Common myeloid progenitor, CD34-positive (primary cell): ENCODE results near the gene FLNA.
"Not testable (repeated sequence)": the region's sequence is repeated elsewhere in the genome, so short reads cannot be mapped to it uniquely, and the experiment has no call there.

ENCODE experiments used
- CTCF ChIA-PET: fragments of 350-600 bp; sonication (Branson Sonifier 250); formaldehyde crosslinking; loops from one replicate; lab custom pipeline; 2021; ENCODE audit warnings: antibody characterized with exemption; lab: Charles Lee
- POLR2A ChIA-PET: fragments of 350-600 bp; sonication (Branson Sonifier 250); formaldehyde crosslinking; loops from one replicate; lab custom pipeline; 2021; ENCODE audit warnings: antibody characterized with exemption; lab: Charles Lee
- DNase-seq, 3 donors: peaks; one replicate each; pipeline versions ENCODE4 v3.0.0 to v3.0.0-alpha.2; 2013
- H3K27ac ChIP-seq, 2 experiments: 1 replicate in 1 of 2; 2 replicates in 1 of 2; pipeline ENCODE4 v1.7.0; 2013; ENCODE audit warnings: inconsistent platforms in 2 of 2, low read length in 2 of 2, mild to moderate bottlenecking in 2 of 2, low read depth in 1 of 2, moderate library complexity in 1 of 2; ENCODE audit not compliant: severe bottlenecking in 2 of 2, insufficient read depth in 1 of 2, poor library complexity in 1 of 2
- H3K27me3 ChIP-seq, 5 experiments: replicated peaks in 2 of 5; 1 replicate in 3 of 5; 2 replicates in 2 of 5; pipeline versions ENCODE4 v1.6.1 to v1.7.0; 2013; ENCODE audit warnings: low read length in 4 of 5, mild to moderate bottlenecking in 2 of 5, moderate library complexity in 2 of 5, inconsistent platforms in 1 of 5; ENCODE audit not compliant: insufficient read depth in 5 of 5, control insufficient read depth in 4 of 5
- H3K36me3 ChIP-seq, 4 experiments: 1 replicate in 2 of 4; 2 replicates in 2 of 4; pipeline versions ENCODE4 v1.6.1 to v1.7.0; 2013; ENCODE audit warnings: low read length in 3 of 4, control low read depth in 1 of 4, mild to moderate bottlenecking in 1 of 4; ENCODE audit not compliant: control insufficient read depth in 4 of 4, insufficient read depth in 4 of 4
- H3K4me1 ChIP-seq, 4 experiments: 1 replicate in 3 of 4; 2 replicates in 1 of 4; pipeline versions ENCODE4 v1.6.1 to v1.7.1; 2013; ENCODE audit warnings: low read length in 3 of 4, mild to moderate bottlenecking in 3 of 4, control low read depth in 1 of 4, inconsistent platforms in 1 of 4, moderate library complexity in 1 of 4; ENCODE audit not compliant: control insufficient read depth in 4 of 4, insufficient read depth in 4 of 4; ENCODE audit errors: control extremely low read depth in 1 of 4
- H3K4me3 ChIP-seq, 7 experiments: 1 replicate in 4 of 7; 2 replicates in 3 of 7; pipeline versions ENCODE4 v1.5.1 to v1.7.0; 2013; ENCODE audit warnings: mild to moderate bottlenecking in 7 of 7, low read length in 6 of 7, moderate library complexity in 6 of 7, inconsistent platforms in 2 of 7, low read depth in 2 of 7, control low read depth in 1 of 7; ENCODE audit not compliant: insufficient read depth in 4 of 7, control insufficient read depth in 1 of 7; ENCODE audit errors: extremely low read depth in 1 of 7
- H3K9me3 ChIP-seq, 5 experiments: 1 replicate in 4 of 5; 2 replicates in 1 of 5; pipeline versions ENCODE4 v1.6.1 to v1.7.1; 2013; ENCODE audit warnings: low read length in 4 of 5, mild to moderate bottlenecking in 2 of 5, inconsistent platforms in 1 of 5, low read depth in 1 of 5, moderate library complexity in 1 of 5; ENCODE audit not compliant: control insufficient read depth in 4 of 5, insufficient read depth in 2 of 5; ENCODE audit errors: control extremely low read depth in 1 of 5
- WGBS: methylation state at CpG from one replicate; pipeline ENCODE4 v1.1.5; 2013; ENCODE audit not compliant: insufficient coverage; 5-methylcytosine and 5-hydroxymethylcytosine counted together

FLNA gene

DNA sequence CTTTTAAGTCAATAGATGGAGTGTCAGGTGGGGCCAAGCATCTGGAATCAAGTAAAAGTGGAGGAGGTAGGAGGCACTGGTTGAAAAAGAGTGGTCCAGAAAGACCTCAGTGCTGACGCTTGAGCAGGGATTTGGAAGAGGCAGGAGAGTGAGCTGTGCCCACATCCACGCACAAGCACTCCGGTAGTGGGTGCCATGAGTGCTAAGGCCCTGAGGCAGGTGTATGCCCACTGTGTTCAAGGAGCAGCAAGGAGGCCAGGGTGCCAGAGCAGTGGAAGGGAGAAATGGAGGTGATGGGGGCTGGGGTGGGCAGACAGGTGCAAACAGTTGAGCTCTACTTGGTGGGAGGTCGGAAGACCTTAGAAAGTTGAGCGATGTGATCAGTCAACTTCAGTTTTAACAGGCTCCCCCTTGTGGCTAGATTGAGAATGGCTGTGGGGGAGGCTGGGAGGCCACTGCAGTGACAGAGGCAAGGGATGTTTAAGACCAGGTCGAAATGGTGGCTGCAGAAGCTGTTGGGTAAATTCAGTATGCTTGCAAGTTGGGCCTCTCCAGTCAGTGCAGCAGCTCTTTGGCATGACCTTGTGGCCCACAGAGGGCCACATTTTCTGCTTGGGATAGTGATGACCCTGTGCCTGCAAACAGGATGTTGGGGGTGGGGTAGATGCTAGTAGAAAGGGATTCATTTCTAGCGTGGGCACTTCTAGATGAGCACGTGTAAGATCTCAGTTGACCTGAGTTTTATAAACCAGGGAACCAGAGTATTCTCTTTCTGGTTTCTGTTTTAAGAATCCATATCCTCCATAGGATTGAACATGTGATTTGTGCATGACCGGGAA, 66.1 kb downstream of the FLNA start:
- no peaks in the 10 kb centered on the region for H3K36me3 ChIP-seq
- 64% methylated on average over 9 of the region's 9 CpGs for whole genome bisulfite sequencing
- H3K4me1 ChIP-seq: peaks cover 0 to 6% (median 1%) of the 10 kb centered on the region in 4 experiments
- no peak overlapping the region for H3K27ac ChIP-seq
- ChIA-PET CTCF (interaction anchor here (0.8 to 1.7 kb wide), 4 partner anchors 8 to 179 kb away, joined by 3 to 6 read pairs (median 4); no protein-coding TSS in a partner anchor), POLR2A (interaction anchor here (0.5 kb wide), 1 partner anchor 243 kb away, joined by 3 read pairs; no protein-coding TSS in a partner anchor)
- H3K27me3 ChIP-seq: peaks cover 0 to 9% (median 0%) of the 10 kb centered on the region in 5 experiments
- no peaks in the 10 kb centered on the region for H3K9me3 ChIP-seq
- no peak overlapping the region for H3K4me3 ChIP-seq
- DNase-seq: peak; percentile 68 to 85 (median 77)

DNA sequence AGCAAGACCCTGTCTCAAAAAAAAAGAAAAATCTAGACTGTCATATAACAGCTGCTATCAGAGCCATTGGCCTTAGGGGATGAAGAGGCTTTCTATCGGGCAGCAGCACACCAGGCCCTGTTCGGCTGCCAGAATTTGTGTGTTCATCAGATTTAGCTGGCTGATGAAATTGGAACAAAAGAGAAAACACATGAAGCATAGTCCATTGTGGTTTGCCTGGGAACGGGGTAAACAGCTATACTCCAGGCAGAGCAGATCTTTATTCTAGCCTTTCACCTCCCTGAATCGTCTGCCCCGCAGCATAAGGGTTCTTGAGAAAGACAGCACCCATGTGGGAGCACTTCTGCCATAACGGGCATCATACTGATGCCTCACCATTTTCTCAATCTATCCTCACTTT, 67.2 kb downstream of the FLNA start:
- H3K27me3 ChIP-seq: peaks cover 0 to 9% (median 0%) of the 10 kb centered on the region in 5 experiments
- ChIA-PET POLR2A (no interaction called here), CTCF (interaction anchor here (0.7 kb wide), 2 partner anchors 170 to 294 kb away, joined by 3 read pairs; no protein-coding TSS in a partner anchor)
- H3K36me3 ChIP-seq: no peaks in the 10 kb centered on the region
- DNase-seq: no peak
- no peaks in the 10 kb centered on the region for H3K9me3 ChIP-seq
- 98% methylated on average over 5 of the region's 6 CpGs for WGBS
- no peak overlapping the region for H3K4me3 ChIP-seq
- H3K4me1 ChIP-seq: peaks cover 0 to 6% (median 1%) of the 10 kb centered on the region in 4 experiments
- H3K27ac ChIP-seq: no peak overlapping the region

DNA sequence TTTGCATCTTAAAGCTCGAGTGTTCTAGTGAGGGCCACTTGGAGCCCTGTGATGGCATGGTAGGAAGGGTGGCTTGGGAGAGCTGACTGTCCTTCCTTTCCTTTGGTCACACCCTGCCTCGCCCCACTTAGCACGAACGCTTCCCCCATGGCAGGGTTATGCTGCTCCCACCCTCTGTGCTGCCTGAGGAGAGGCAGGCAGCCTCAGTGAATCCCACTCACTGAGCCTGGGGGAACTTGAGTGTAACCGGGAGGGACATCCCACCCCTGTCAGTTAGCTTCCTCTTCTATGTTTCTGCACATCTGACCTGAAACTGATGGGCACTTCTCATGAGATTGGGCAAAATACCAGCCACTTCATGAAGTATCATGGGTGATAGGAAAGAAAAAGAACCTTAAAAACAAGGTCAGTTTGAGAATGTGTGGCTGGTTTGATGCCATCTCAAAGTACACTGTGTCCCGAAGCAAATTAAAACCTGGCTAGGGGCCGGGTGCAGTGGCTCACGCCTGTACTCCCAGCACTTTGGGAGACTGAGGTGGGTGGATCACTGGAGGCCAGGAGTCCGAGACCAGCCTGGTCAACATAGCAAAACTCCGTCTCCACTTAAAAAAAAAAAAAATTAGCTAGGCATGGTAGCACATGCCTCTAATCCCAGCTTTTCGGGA, 68.8 kb downstream of the FLNA start:
- peak in 2 of 3 donors; percentile 24 to 32 for DNase-seq
- 81% methylated on average over 9 of the region's 11 CpGs for WGBS
- ChIA-PET POLR2A (no interaction called here), CTCF (interaction anchor here (1.4 to 3.0 kb wide), 3 partner anchors 12 to 230 kb away, joined by 3 to 12 read pairs (median 6); no protein-coding TSS in a partner anchor)
- Histone ChIP-seq H3K27me3 (peaks cover 0 to 8% (median 0%) of the 10 kb centered on the region in 5 experiments), H3K4me1 (peaks cover 0 to 6% (median 1%) of the 10 kb centered on the region in 4 experiments), H3K9me3 (no peaks in the 10 kb centered on the region), H3K4me3 (no peak overlapping the region), H3K36me3 (no peaks in the 10 kb centered on the region), H3K27ac (no peak overlapping the region)

DNA sequence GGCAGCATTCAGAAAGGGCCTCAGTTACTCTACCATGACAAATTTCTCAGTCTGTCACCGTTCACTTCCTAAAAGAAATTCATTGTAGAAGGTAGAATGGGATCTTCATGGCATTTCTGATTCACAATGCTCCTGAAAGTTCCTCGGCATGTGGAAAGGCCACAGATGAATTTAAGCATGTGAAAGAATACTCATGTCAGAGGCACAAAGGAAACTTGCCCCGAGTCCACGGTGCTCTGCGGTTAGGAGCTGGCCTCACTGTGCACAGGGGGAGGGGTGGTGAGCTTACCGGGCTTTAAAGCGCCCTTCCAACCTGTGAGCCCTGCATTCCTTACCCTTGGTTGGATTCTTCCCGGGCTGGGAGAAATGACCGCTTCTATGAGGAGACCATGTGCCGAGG, 69.6 kb downstream of the FLNA start:
- H3K4me1 ChIP-seq: peaks cover 0 to 6% (median 1%) of the 10 kb centered on the region in 4 experiments
- CTCF ChIA-PET: interaction anchor here (1.4 to 3.0 kb wide), 3 partner anchors 13 to 231 kb away, joined by 3 to 12 read pairs (median 6); no protein-coding TSS in a partner anchor

DNA sequence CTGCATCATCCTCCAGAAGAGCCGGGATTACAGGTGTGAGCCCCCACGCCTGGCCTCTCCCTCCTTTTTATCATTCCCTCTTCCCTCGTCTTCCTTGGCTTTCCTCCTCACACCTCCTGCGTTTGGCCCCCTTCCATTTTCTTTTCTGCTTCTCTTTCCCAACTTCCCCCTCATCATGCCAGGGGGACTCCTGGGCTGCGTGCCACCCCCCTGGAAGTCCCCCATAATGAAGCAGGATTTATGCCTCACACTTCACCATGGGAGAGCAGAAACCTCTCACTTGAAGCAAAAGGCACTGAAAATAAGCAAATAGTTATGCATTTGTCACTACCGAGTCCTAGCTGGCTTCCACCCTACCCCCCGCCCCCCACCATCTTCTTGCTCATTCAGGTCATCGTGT, 71.0 kb downstream of the FLNA start:
- H3K36me3 ChIP-seq: no peaks in the 10 kb centered on the region
- no peak overlapping the region for H3K27ac ChIP-seq
- no peak overlapping the region for H3K4me3 ChIP-seq
- H3K4me1 ChIP-seq: peaks cover 0 to 4% (median 1%) of the 10 kb centered on the region in 4 experiments
- ChIA-PET CTCF (interaction anchor here (0.6 to 3.0 kb wide), 2 partner anchors 111 to 167 kb away, joined by 3 to 12 read pairs; no protein-coding TSS in a partner anchor), POLR2A (no interaction called here)
- no peak for DNase-seq
- no peaks in the 10 kb centered on the region for H3K9me3 ChIP-seq
- H3K27me3 ChIP-seq: peaks cover 0 to 6% (median 0%) of the 10 kb centered on the region in 5 experiments
- 79% methylated on average over 6 of the region's 8 CpGs for WGBS

More for the DNA sequence above, 69.6 kb downstream of the FLNA start:
- Histone ChIP-seq H3K9me3 (no peaks in the 10 kb centered on the region), H3K27me3 (peaks cover 0 to 6% (median 0%) of the 10 kb centered on the region in 5 experiments), H3K36me3 (no peaks in the 10 kb centered on the region), H3K4me3 (no peak overlapping the region), H3K27ac (no peak overlapping the region)
- 90% methylated on average over 10 of the region's 10 CpGs for WGBS
- no peak for DNase-seq
- POLR2A ChIA-PET: interaction anchor here (0.7 kb wide), 1 partner anchor 10 kb away, joined by 4 read pairs; the partner anchor contains the start of gene TEX28

DNA sequence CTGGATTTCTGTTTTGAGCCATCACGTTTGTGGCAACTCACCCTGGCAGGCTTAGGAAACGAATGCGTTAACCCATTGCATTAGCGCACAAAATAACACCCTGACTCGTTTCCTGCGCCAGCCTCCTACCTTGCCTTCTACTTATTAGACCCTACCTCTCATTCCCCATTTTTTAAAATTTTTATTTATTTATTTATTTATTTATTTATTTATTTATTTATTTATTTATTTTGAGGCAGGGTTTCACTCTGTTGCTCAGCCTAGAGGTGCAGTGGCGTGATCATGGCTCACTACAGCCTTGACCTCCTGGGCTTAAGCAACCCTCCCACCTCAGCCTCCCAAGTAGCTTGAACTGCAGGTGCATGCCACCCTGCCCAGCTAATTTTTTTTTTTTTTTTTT, 71.4 kb downstream of the FLNA start:
- H3K36me3 ChIP-seq, H3K9me3 ChIP-seq, H3K4me1 ChIP-seq, H3K27me3 ChIP-seq, H3K27ac ChIP-seq, POLR2A ChIA-PET, DNase-seq, H3K4me3 ChIP-seq: not testable (repeated sequence)
- CTCF ChIA-PET: interaction anchor here (0.6 to 3.0 kb wide), 2 partner anchors 112 to 167 kb away, joined by 3 to 12 read pairs; no protein-coding TSS in a partner anchor
- WGBS: 93% methylated on average over 3 of the region's 7 CpGs
